ENCODE results near the gene ITPK1. TPM values are rescaled to one million over a fixed set of nuclear protein-coding genes. Genes with fewer than 3 reads are reported as not detected.

The ITPK1 gene
- total RNA-seq, 4 donors from 2014 or later = 43.9 to 56.1 (median 44.5) TPM

DNA sequence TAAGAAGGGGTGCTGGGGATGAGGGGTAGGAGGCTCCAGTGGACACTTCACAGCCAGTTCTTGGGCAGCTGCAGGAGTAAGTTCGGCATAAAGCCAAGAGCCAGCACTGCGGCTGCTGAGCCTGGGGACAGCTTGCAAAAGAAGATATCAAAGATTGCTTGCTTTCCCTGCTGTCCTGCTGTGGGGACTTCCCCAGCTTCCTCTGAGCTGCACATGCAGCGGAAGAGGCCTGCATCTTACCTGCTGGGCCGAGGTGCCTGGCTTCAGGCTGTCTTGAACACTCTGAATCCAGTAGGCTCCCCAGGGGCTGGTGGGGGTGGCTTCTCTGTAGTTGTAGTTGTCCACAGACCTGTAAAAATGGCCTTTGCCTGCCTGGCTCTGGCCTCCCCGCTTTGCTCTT is 191.5 kb downstream of the ITPK1 start:
- TF ChIP-seq POLR2A (IDR thresholded peaks at IDR 0.05) (no peak), CTCF (IDR thresholded peaks at IDR 0.05) (no peak)
- intact Hi-C loops (cut with DNase I) = no loop called here
- Histone ChIP-seq H3K36me3 (no peaks in the 10 kb centered on the region), H3K4me1 (peaks cover 0 to 6% of the 10 kb centered on the region in 2 donors), H3K9me3 (no peaks in the 10 kb centered on the region), H3K27me3 (no peaks in the 10 kb centered on the region), H3K4me3 (replicated peaks in 1 of 3) (no peak overlapping the region), H3K27ac (no peak overlapping the region)
- WGBS, 2 donors = 47 to 67% methylated on average over 1 to 5 of the region's 5 CpGs
- DNase-seq = no peak

- no peak overlapping the region for H3K27ac ChIP-seq
- no peaks in the 10 kb centered on the region for H3K36me3 ChIP-seq
- H3K27me3 ChIP-seq = no peaks in the 10 kb centered on the region
- TF ChIP-seq CTCF (IDR thresholded peaks at IDR 0.05) = no peak
- no peak for TF ChIP-seq POLR2A (IDR thresholded peaks at IDR 0.05)
- H3K4me1 ChIP-seq = peaks cover 0 to 6% of the 10 kb centered on the region in 2 donors
- DNase-seq = no peak
- no peak overlapping the region for H3K4me3 ChIP-seq (replicated peaks in 1 of 3)
- H3K9me3 ChIP-seq = no peaks in the 10 kb centered on the region
- WGBS, 2 donors = 30 to 42% methylated on average over 8 of the region's 8 CpGs
- intact Hi-C loops (cut with DNase I) = no loop called here
Measured at GRCh38 chr14:92923744-92924103, 192.0 kb downstream of the ITPK1 start.

DNA sequence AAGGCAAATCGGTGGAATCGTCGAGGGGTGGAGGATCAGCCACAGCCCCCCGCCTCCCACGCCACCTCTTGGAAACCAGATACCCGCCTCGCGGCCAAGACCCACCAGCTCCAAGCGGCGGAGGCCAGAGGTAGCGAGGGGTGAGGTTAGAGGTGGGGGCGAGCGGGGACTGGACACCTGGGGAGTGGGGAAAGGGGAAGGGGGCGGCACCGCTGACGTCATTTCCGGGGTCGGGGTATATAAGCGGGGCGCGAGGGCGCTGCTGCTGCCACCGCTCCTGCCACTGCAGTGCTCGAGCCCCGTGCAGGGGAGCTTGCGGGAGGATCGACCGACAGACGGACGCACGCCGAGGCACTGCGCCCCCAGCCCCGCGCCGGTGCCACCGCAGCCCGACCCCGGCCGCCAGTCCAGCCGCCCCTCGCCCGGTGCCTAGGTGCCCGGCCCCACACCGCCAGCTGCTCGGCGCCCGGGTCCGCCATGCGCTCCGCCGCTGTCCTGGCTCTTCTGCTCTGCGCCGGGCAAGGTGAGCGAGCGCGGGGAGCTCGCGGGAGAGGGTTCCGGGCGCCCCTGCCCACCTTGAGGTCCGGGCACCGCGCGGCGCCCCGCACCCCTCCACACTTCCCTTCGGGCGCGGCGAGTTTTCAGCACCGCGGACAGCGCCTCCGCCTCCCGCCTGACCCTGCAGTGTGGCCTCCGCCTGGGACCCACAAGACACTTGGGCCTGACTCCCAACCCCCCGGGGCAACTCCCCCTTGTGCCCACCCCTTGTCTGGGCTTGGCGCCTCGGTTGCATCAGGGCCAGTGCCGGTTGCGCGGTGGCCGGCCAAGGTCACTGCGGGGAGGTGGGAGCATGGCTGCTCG is 192.6 kb downstream of the ITPK1 start, which contains the start of gene CHGA:
Gene CHGA (plus strand): TSS at position 268 of the 861 bp plus-strand sequence. CDS start 210 bp downstream, at position 478.
- TF ChIP-seq POLR2A (IDR thresholded peaks at IDR 0.05) (no peak), CTCF (IDR thresholded peaks at IDR 0.05) (no peak)
- Histone ChIP-seq H3K4me3 (replicated peaks in 1 of 3) (no peak within 1 kb of the TSS), H3K36me3 (no peaks in the 10 kb centered on the region), H3K4me1 (peaks cover 0 to 6% of the 10 kb centered on the region in 2 donors), H3K27me3 (no peaks in the 10 kb centered on the region), H3K27ac (no peak within 1 kb of the TSS), H3K9me3 (no peaks in the 10 kb centered on the region)
- WGBS, 2 donors = 9 to 13% methylated on average over 27 to 41 of the region's 86 CpGs
- peak; percentile 43 to 61 for DNase-seq
- intact Hi-C loops (cut with DNase I) = no loop called here

DNA sequence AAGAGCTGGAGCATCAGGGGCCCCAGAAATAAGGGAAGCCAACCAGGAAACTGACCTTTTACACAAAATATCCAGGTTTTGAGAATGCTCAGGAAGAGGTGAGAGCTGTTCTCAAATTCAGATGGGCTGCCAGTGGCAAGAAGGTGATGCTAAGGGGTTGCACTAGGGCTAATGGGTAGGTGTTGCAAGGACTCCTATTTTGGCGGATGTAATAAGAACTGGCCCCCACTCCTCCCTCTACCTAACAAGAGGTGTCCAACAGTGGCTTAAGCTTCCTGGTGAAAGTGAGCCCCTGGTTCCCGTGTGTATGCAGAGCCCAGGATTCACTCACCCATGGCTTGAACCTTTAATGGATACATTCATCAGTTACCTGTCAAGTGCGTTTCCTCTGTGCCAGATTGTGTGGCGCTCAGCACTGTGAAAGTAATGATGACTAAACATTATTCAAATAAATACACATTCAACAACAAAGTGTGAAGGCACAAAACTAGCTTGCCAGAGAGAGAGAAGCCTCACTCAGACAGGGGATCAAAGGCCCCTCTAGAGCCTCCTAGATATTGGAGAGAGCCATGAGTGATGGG is 193.5 kb downstream of the ITPK1 start:
- no peaks in the 10 kb centered on the region for H3K9me3 ChIP-seq
- no peak overlapping the region for H3K27ac ChIP-seq
- H3K4me1 ChIP-seq = peaks cover 0 to 6% of the 10 kb centered on the region in 2 donors
- intact Hi-C loops (cut with DNase I) = no loop called here
- H3K4me3 ChIP-seq (replicated peaks in 1 of 3) = no peak overlapping the region
- 66 to 69% methylated on average over 4 of the region's 4 CpGs for WGBS, 2 donors
- H3K27me3 ChIP-seq = no peaks in the 10 kb centered on the region
- TF ChIP-seq CTCF (IDR thresholded peaks at IDR 0.05) (no peak), POLR2A (IDR thresholded peaks at IDR 0.05) (no peak)
- no peaks in the 10 kb centered on the region for H3K36me3 ChIP-seq
- DNase-seq = no peak

GRCh38 chr14:92920001-92920400 is 195.7 kb downstream of the ITPK1 start:
- H3K27me3 ChIP-seq = no peaks in the 10 kb centered on the region
- H3K36me3 ChIP-seq = no peaks in the 10 kb centered on the region
- 92 to 96% methylated on average over 15 of the region's 15 CpGs for WGBS, 2 donors
- no peak overlapping the region for H3K4me3 ChIP-seq (replicated peaks in 1 of 3)
- H3K9me3 ChIP-seq = no peaks in the 10 kb centered on the region
- peaks cover 0 to 6% of the 10 kb centered on the region in 2 donors for H3K4me1 ChIP-seq
- no peak for TF ChIP-seq CTCF (IDR thresholded peaks at IDR 0.05)
- no peak for TF ChIP-seq POLR2A (IDR thresholded peaks at IDR 0.05)
- no peak overlapping the region for H3K27ac ChIP-seq
- no peak for DNase-seq
- intact Hi-C loops (cut with DNase I) = no loop called here

Data from thyroid gland (tissue), 4 donors.